ENCODE results near the gene CTDNEP1. TPM values are rescaled to one million over a fixed set of nuclear protein-coding genes. Genes with fewer than 3 reads are reported as not detected.

Gene CTDNEP1
- total RNA-seq, 1 donor from 2014 or later = 105 TPM

- no peak for TF ChIP-seq CTCF (IDR thresholded peaks at IDR 0.05; ENCODE audit: borderline replicate concordance)
- Histone ChIP-seq H3K27me3 (ENCODE audit: low read depth) (peaks cover 94% of the 10 kb centered on the region), H3K36me3 (no peaks in the 10 kb centered on the region), H3K4me3 (no peak overlapping the region), H3K4me1 (peaks cover 19% of the 10 kb centered on the region), H3K9me3 (replicated peaks) (no peaks in the 10 kb centered on the region), H3K27ac (replicated peaks) (no peak overlapping the region)
- intact Hi-C loops (cut with micrococcal nuclease) = no loop called here
- DNase-seq = no peak
These were observed 15.2 kb upstream of the CTDNEP1 start for GRCh38 chr17:7266784-7267183.

- no peak overlapping the region for H3K27ac ChIP-seq (replicated peaks)
- H3K4me3 ChIP-seq = peak overlapping the region; percentile 68
- peaks cover 7% of the 10 kb centered on the region for H3K36me3 ChIP-seq
- peaks cover 33% of the 10 kb centered on the region for H3K4me1 ChIP-seq
- no peaks in the 10 kb centered on the region for H3K9me3 ChIP-seq (replicated peaks)
- TF ChIP-seq CTCF (IDR thresholded peaks at IDR 0.05; ENCODE audit: borderline replicate concordance) = no peak
- intact Hi-C loops (cut with micrococcal nuclease) = no loop called here
- no peak for DNase-seq
- peaks cover 81% of the 10 kb centered on the region for H3K27me3 ChIP-seq (ENCODE audit: low read depth)
These were observed 12.2 kb upstream of the CTDNEP1 start for GRCh38 chr17:7263801-7264078.

DNA sequence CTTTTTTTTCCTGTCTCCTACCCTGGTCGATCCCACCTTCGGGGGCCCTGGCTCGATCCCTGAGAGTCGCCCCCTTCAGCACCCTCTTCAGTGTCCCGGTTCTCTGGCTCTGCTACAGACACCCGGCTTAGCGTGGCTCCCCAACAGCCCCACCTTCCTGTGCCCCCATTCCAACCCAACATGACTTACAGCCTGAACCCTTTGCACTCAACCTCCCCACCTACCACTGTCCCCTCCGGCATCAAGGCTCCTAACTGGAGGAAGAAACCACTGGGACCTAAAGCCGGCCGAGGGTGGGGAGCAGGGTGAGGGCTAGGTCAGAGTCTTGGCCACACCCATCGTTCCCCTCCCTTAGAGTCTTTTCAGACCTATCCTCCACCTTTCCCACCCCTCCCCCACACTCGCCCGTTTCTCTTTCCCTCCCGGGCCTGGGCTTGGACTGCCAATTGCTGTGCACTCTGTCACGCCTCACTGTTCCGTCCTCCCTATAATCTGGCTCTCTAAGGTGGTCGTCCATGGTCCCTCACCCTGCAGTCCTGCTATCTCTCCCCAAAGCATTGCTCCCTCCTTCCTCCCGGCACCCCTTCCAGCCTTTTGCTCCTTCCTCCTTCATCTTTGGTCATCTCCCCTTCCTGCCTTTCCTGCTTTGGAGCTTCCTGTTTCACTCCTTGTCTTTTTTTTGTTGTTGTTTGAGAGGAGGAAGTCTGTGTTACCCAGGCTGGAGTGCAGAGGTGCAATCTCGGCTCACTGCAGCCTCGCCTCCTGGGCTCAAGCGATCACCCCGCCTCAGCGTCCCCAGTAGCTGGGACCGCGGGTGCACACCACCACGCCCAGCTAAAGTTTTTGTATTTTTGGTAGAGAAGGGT lies 11.6 kb upstream of the CTDNEP1 start:
- Histone ChIP-seq H3K27me3 (ENCODE audit: low read depth) (peaks cover 76% of the 10 kb centered on the region), H3K4me3 (peak overlapping the region; percentile 68), H3K36me3 (peaks cover 13% of the 10 kb centered on the region), H3K9me3 (replicated peaks) (no peaks in the 10 kb centered on the region), H3K27ac (replicated peaks) (no peak overlapping the region), H3K4me1 (peaks cover 33% of the 10 kb centered on the region)
- intact Hi-C loops (cut with micrococcal nuclease) = no loop called here
- DNase-seq = no peak
- no peak for TF ChIP-seq CTCF (IDR thresholded peaks at IDR 0.05; ENCODE audit: borderline replicate concordance)

DNA sequence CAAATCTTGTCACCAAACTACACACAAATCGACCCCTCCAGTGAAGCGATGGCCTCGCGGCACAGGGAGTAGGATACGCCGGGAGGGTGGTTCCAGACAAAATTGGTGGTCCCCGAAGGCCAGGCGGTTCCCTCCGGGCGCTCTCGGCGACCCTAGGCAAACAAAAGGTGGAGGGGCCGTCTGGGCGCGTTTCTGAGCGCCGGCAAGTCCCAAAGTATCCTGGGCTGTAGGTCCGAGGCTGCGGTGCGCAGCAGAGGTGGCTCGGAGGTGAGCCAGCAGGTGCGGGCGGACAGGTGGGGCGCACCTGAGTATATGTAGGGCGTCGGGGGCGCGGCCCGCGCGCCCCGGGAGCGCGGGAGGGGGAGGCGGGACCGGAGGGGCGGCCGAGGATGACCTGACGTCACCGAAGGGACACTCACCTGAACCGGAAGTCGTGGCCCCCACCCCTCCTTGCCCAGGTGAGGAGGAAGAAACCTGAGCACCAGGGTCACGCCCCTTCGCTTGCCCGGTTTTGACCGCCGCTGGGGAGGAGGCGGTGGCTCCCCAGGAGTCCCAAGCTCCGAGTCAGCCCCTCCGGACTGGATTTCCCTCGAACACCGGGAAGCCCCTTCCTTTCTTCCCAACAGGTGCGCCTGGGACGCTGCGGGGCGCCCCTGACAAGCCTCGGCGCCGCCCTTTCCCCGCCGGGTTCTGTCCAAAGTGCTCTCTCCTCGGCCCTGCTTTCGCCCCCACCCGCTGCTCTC lies 10.8 kb upstream of the CTDNEP1 start, which contains the start of gene CLDN7:
Gene CLDN7 (minus strand): TSS at position 287 of the 743 bp plus-strand sequence. CDS start 435 bp downstream, outside the sequence.
- Histone ChIP-seq H3K27ac (replicated peaks) (peak within 1 kb of the TSS; percentile 16), H3K27me3 (ENCODE audit: low read depth) (peaks cover 68% of the 10 kb centered on the region), H3K9me3 (replicated peaks) (no peaks in the 10 kb centered on the region), H3K4me3 (peak within 1 kb of the TSS; percentile 68), H3K4me1 (peaks cover 33% of the 10 kb centered on the region), H3K36me3 (peaks cover 21% of the 10 kb centered on the region)
- DNase-seq = no peak
- intact Hi-C loops (cut with micrococcal nuclease) = no loop called here
- no peak for TF ChIP-seq CTCF (IDR thresholded peaks at IDR 0.05; ENCODE audit: borderline replicate concordance)

DNA sequence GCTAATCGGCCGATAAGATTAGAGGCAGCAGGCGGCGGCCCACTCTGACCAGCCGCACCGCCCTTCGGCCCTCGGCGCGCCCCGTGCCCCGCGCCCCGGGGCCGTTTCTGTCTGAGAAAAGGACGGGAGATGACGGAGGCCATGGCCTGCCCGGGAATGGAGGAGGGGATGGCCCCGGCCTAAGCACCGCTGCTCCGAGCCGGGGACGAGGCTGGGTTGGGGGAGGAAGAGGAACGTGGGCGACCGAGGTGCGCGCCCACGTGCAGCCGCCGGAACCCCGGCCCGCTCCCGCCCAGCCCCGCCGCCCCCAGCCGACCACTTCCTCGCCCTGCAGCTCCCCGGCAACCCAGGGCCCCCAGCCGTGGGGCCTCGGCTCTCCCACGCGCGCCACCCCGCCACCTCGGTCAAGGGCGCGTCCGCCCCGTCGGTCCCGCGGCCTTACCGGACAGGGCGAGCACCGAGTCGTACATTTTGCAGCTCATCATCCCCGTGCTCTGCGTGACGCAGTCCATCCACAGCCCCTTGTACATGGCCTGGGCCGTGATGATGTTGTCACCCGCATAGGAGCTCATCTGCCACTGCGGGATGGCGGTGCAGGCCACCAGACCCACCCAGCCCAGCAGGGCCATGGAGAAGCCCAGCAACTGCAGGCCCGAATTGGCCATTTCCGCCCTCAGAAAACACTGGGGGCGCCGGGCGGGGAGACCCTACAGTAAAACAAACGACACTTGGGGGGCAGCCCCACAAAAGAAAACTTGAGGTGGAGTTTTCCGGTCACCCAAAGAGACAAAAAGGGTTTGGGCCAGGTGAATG lies 10.1 kb upstream of the CTDNEP1 start:
- no peak for TF ChIP-seq CTCF (IDR thresholded peaks at IDR 0.05; ENCODE audit: borderline replicate concordance)
- H3K36me3 ChIP-seq = peaks cover 29% of the 10 kb centered on the region
- intact Hi-C loops (cut with micrococcal nuclease) = no loop called here
- no peaks in the 10 kb centered on the region for H3K9me3 ChIP-seq (replicated peaks)
- H3K27ac ChIP-seq (replicated peaks) = peak overlapping the region; percentile 16
- H3K4me1 ChIP-seq = peaks cover 33% of the 10 kb centered on the region
- H3K4me3 ChIP-seq = peak overlapping the region; percentile 68
- DNase-seq = no peak
- H3K27me3 ChIP-seq (ENCODE audit: low read depth) = peaks cover 60% of the 10 kb centered on the region

Measured in left ventricle myocardium inferior (tissue), 1 donor.